Sigmoid colon (tissue), 7 donors: ENCODE data around the gene LINGO3. TPM values are rescaled to one million over a fixed set of nuclear protein-coding genes. Genes with fewer than 3 reads are reported as not detected.
A peak's percentile ranks its signal among the peaks of the same experiment; 100 is the strongest.

ENCODE experiments used
- DNase-seq: peaks from one replicate; pipeline ENCODE4 v3.0.0-alpha.2; 2019
- H3K27ac ChIP-seq, 4 donors: fragments of 200-600 bp; sonication (generic); one replicate each; pipeline ENCODE4 v1.5.1; 2016 to 2019; ENCODE audit warnings: mild to moderate bottlenecking in 1 of 4
- H3K27me3 ChIP-seq, 3 donors: fragments of 200-600 bp; sonication (generic); one replicate each; pipeline ENCODE4 v1.5.1; 2019; ENCODE audit warnings: mild to moderate bottlenecking in 1 of 3
- H3K36me3 ChIP-seq, 4 donors: fragments of 200-600 bp; sonication (generic); one replicate each; pipeline ENCODE4 v1.5.1; 2016 to 2019
- H3K4me1 ChIP-seq, 4 donors: fragments of 200-600 bp; sonication (generic); one replicate each; pipeline ENCODE4 v1.5.1; 2017 to 2019
- H3K4me3 ChIP-seq, 4 donors: fragments of 200-600 bp; sonication (generic); one replicate each; pipeline ENCODE4 v1.5.1; 2017 to 2019; ENCODE audit warnings: mild to moderate bottlenecking in 2 of 4, moderate library complexity in 1 of 4
- H3K9me3 ChIP-seq, 4 donors: fragments of 200-600 bp in 3 of 4; sonication (generic) in 3 of 4; one replicate each; pipeline versions ENCODE4 v1.5.1 to v1.6.1; 2013 to 2019
- EP300 ChIP-seq, 4 donors: sonication (generic); formaldehyde crosslinking; IDR thresholded peaks; one replicate each; pipeline ENCODE4 v1.6.1; 2017; ENCODE audit warnings: antibody characterized with exemption in 4 of 4
- POLR2A ChIP-seq, 2 donors: fragments of 450-650 bp; IDR thresholded peaks; one replicate each; pipeline ENCODE4 v1.6.1; 2016; ENCODE audit warnings: antibody characterized with exemption in 2 of 2, mild to moderate bottlenecking in 2 of 2, moderate library complexity in 2 of 2
- POLR2AphosphoS5 ChIP-seq, 4 donors: sonication (generic); formaldehyde crosslinking; IDR thresholded peaks; one replicate each; pipeline ENCODE4 v1.6.1; 2017; ENCODE audit warnings: antibody characterized with exemption in 4 of 4
- WGBS, 2 donors: extraction: QIAGEN DNeasy Blood & Tissue Kit; methylation state at CpG; one replicate each; pipeline ENCODE4 v1.1.7; 2013; 5-methylcytosine and 5-hydroxymethylcytosine counted together
- intact Hi-C: fragments of 100-400 bp; cut with DNase I; formaldehyde crosslinking; loops from one replicate; pipeline ENCODE4 v1.15.1; 2023
- polyA plus RNA-seq, 3 donors: library from polyadenylated mRNA; stranded (reverse); fragments of 200-250 nt; gene quantifications; one replicate each; pipeline ENCODE4 v1.2.3, GENCODE V29; 2013
- total RNA-seq, 4 donors: library from RNA; depleted of rRNA; stranded (reverse); fragments of >200 nt; gene quantifications; one replicate each; pipeline ENCODE4 v1.1.0, GENCODE V29; 2016
- TF ChIP-seq, protein P1 (sequence below), 4 experiments: fragments of 450-650 bp in 3 of 4; fragments of 200-600 bp in 1 of 4; IDR thresholded peaks; one replicate each; pipeline ENCODE4 v1.5.1; 2016 to 2019; ENCODE audit warnings: antibody characterized with exemption in 4 of 4, mild to moderate bottlenecking in 3 of 4, moderate library complexity in 2 of 4
- donor health status: healthy with polysubstance abuse.
- donor health status: Bipolar disorder and iron deficiency.
- donor health status: healthy.

LINGO3 gene
- total and polyA plus RNA-seq, 7 donors = 0.14 to 0.70 TPM; not detected in 5

DNA sequence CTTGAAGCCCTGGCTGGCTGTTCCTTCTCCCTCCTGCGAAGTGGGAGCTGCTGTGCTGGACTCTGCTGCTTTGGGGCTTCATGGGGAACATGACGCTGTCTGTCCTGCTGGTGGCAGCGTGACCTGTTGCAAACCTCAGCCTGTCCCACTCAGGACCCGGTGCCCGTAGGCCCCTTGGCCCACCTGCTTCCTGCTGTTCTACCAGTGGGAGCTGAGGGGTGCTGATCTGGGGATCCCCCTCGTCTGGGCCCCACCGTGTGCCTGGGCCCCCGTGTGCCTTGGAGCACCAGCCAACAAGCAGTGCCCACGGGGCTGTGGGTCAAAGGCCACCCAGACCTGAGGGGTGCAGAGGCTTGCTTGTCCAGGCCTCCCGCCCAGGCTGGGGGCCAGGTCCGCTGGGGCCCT is 25.9 kb upstream of the LINGO3 start:
- intact Hi-C loops = no loop called here
- H3K36me3 ChIP-seq = peaks cover 0 to 3% (median 0%) of the 10 kb centered on the region in 4 donors
- 26 to 49% methylated on average over 11 of the region's 11 CpGs for WGBS, 2 donors
- peak overlapping the region in 2 of 4 donors; percentile 19 to 26 for H3K27ac ChIP-seq
- no peaks in the 10 kb centered on the region for H3K9me3 ChIP-seq
- no peaks in the 10 kb centered on the region for H3K27me3 ChIP-seq
- DNase-seq = no peak
- H3K4me3 ChIP-seq = no peak overlapping the region
- TF ChIP-seq POLR2A (IDR thresholded peaks at IDR 0.05) (no peak), POLR2AphosphoS5 (IDR thresholded peaks at IDR 0.05) (no peak), EP300 (IDR thresholded peaks at IDR 0.05) (no peak)
- TF ChIP-seq, protein P1, sequence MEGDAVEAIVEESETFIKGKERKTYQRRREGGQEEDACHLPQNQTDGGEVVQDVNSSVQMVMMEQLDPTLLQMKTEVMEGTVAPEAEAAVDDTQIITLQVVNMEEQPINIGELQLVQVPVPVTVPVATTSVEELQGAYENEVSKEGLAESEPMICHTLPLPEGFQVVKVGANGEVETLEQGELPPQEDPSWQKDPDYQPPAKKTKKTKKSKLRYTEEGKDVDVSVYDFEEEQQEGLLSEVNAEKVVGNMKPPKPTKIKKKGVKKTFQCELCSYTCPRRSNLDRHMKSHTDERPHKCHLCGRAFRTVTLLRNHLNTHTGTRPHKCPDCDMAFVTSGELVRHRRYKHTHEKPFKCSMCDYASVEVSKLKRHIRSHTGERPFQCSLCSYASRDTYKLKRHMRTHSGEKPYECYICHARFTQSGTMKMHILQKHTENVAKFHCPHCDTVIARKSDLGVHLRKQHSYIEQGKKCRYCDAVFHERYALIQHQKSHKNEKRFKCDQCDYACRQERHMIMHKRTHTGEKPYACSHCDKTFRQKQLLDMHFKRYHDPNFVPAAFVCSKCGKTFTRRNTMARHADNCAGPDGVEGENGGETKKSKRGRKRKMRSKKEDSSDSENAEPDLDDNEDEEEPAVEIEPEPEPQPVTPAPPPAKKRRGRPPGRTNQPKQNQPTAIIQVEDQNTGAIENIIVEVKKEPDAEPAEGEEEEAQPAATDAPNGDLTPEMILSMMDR (IDR thresholded peaks at IDR 0.05) = no peak
- H3K4me1 ChIP-seq = peaks cover 0 to 49% (median 43%) of the 10 kb centered on the region in 4 donors

DNA sequence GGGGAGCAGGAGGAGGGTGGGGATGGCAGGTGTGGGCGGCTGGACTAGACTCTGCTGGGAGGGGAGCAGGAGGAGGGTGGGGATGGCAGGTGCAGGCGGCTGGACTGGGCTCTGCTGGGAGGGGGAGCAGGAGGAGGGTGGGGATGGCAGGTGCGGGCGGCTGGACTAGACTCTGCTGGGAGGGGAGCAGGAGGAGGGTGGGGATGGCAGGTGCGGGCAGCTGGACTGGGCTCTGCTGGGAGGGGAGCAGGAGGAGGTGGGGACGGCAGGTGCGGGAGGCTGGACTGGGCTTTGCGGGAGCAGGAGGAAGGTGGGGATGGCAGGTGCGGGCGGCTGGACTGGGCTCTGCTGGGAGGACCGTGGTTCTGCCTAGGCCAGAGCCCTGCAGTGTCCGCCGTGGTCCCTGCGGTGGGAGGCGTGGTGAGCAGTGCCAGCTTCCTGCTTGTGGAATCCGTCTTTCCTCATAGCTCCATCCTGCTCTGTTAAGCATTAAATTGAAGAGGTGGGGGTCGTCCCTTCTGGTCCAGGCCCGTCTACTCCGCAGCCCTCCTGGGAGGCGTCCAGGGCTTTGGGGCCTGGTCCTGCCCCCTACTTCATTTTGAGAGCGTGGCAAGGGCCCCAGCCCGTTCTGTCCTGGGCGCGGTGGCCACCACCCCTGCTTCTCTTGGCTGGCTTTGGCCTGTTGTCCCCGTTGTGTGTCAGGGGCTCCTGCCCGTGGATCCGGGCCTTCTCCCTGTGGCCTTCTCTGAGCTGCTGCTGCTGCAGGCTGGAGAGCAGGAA is 25.3 kb upstream of the LINGO3 start:
- H3K27me3 ChIP-seq = no peaks in the 10 kb centered on the region
- TF ChIP-seq POLR2AphosphoS5 (IDR thresholded peaks at IDR 0.05) = no peak
- no peak for TF ChIP-seq POLR2A (IDR thresholded peaks at IDR 0.05)
- no peak for TF ChIP-seq EP300 (IDR thresholded peaks at IDR 0.05)
- TF ChIP-seq, protein P1 (IDR thresholded peaks at IDR 0.05) = no peak
- H3K36me3 ChIP-seq = no peaks in the 10 kb centered on the region
- H3K4me1 ChIP-seq = peaks cover 0 to 49% (median 43%) of the 10 kb centered on the region in 4 donors
- H3K4me3 ChIP-seq = no peak overlapping the region
- DNase-seq = no peak
- intact Hi-C loops = no loop called here
- peak overlapping the region in 1 of 4 donors; percentile 26 for H3K27ac ChIP-seq
- no peaks in the 10 kb centered on the region for H3K9me3 ChIP-seq
- 15 to 46% methylated on average over 27 of the region's 27 CpGs for WGBS, 2 donors

DNA sequence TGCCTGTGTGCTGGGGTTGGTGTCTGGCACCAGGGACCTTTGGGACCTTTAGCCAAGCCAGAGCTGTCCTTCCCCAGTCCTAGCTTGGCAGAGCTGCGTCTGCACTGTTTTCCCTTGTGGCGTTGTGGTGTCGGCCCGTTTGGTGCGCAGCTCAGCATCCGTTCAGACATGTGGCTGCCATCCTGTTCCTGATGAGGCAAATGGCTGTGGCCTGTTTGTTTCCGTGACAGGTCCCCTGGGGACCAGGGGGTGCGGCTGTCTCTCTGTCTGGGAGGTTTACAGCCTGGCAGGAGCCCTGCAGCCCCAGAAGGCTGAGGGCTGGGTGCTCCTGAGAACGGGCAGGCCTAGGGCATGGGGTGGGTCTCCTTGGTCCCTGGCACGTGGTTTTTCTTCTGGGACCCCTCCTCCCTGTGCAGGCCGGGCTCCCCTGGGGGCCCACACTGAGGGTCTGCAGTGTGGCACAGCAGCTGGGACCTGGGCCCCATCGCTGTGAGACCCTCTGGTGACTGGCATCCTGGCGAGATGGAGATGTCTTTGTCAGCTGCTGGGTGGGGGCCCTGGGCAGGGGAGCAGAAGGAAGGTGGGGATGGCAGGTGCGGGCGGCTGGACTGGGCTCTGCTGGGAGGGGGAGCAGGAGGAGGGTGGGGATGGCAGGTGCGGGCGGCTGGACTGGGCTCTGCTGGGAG is 24.5 kb upstream of the LINGO3 start:
- peak overlapping the region in 2 of 4 donors; percentile 21 to 47 for H3K27ac ChIP-seq
- H3K4me3 ChIP-seq = no peak overlapping the region
- H3K9me3 ChIP-seq = no peaks in the 10 kb centered on the region
- no peak for DNase-seq
- intact Hi-C loops = no loop called here
- H3K4me1 ChIP-seq = peaks cover 0 to 54% (median 48%) of the 10 kb centered on the region in 4 donors
- 13 to 27% methylated on average over 17 of the region's 17 CpGs for WGBS, 2 donors
- no peak for TF ChIP-seq POLR2A (IDR thresholded peaks at IDR 0.05)
- TF ChIP-seq, protein P1 (IDR thresholded peaks at IDR 0.05) = no peak
- TF ChIP-seq POLR2AphosphoS5 (IDR thresholded peaks at IDR 0.05) = no peak
- no peak for TF ChIP-seq EP300 (IDR thresholded peaks at IDR 0.05)
- no peaks in the 10 kb centered on the region for H3K36me3 ChIP-seq
- no peaks in the 10 kb centered on the region for H3K27me3 ChIP-seq

DNA sequence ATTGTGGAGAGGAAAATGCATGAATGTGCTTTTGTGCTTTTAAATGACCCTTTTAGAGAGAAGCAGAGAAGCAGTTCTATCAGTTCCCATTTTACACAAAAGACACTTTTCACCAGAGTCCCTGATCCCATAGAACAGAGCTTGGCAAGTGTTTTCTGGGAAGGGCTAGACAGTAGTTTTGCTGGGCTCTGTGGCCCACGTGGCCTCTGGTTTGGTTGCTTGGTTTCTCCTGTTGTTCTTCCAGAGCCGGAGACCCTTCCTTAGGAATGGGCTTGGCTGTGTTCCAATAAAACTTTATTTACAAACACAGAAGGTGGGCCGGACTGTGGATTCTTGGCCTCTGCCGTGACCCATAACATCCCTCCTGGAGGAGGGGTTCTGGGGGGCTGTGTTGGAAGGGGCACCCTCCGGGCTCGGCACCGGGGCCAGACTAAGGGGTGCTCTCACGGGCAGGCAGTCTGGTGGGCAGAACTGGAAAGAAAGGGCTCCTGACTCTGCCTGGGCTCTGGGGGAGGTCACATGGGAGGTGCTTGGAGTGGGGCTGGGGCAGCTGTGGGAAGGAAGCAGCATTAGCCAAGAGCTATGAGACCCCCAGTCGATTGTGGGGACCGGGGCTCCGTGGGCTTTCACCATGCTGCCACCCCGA is 23.8 kb upstream of the LINGO3 start:
- no peaks in the 10 kb centered on the region for H3K36me3 ChIP-seq
- no peaks in the 10 kb centered on the region for H3K9me3 ChIP-seq
- intact Hi-C loops = no loop called here
- 21 to 51% methylated on average over 12 of the region's 12 CpGs for whole genome bisulfite sequencing, 2 donors
- DNase-seq = no peak
- no peaks in the 10 kb centered on the region for H3K27me3 ChIP-seq
- H3K27ac ChIP-seq = peak overlapping the region in 2 of 4 donors; percentile 20 to 47
- peaks cover 0 to 62% (median 56%) of the 10 kb centered on the region in 4 donors for H3K4me1 ChIP-seq
- H3K4me3 ChIP-seq = no peak overlapping the region
- TF ChIP-seq, protein P1 (IDR thresholded peaks at IDR 0.05) = no peak
